T follicular helper cell (primary cell): ENCODE measurements around the gene OR4P4.

Experiments used
- DNase-seq: peaks from one replicate; pipeline ENCODE4 v3.0.0-alpha.2; 2020; ENCODE audit warnings: low read depth
- total RNA-seq, 2 experiments: gene quantifications; one replicate each; lab custom pipeline; 2026; lab: John Stamatoyannopoulos, UW

The OR4P4 gene
- total RNA-seq, result 0 reads per million in 2 experiments

DNA sequence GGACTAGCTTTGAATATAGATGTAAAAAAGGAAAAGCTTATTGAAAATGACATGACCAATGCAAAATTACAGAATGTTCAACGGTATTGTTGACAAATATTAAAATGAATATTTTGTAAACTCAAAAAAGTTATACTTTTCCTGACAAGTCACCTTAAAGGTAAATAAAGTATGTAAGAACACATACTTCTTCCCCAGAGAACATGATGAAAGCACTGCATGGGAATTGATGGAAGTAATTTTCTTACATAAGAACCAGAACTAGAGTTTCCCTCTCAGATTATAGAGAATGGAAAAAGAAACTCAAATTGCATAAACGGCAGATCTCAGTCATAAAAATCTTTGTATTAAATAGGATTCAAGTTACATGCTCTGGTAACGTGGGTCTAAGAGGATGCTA lies at the start of gene OR4P4:
Gene OR4P4 (plus strand): TSS at position 301 of the 400 bp plus-strand sequence.
- DNase-seq, result no peak

DNA sequence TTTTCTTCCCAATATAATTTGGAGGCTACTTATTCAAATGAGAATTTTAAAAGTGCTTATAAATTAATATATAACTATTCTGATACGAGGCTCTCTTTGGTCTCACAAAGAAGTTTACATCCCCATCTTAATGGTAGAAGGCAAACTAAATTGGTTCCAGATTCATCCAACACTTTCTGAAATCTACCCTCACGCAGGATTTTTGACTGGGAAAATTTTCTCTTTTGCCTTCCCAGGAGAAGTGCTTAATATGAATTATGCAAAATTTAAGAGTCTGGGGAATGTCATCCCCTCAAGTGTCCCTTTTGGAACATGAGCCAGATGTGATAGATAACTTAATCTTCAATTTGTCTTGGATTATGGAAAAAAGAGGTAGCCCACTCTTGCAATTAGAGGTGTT lies 27.4 kb upstream of the OR4P4 start, which contains the start of gene OR4C11:
Gene OR4C11 (minus strand): TSS at position 101 of the 400 bp plus-strand sequence. CDS start 3,272 bp downstream, outside the sequence.
- no peak for DNase-seq

DNA sequence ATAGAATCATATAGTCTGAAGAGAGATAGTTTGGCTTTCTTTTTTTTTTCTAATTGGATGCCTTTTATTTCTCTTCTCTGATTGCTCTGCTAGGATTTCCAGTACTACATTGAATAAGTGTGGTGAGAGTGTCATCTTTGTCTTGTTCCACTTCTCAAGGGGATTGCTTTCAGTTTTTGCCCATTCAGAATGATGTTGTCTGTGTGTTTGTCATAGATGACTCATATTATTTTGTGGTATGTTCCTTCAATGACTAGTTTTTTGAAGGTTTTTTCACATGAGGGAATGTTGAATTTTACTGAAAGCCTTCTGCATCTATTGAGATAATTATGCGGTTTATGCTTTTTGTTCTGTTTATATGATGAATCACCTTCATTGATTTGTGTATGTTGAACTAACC lies 10.4 kb upstream of the OR4P4 start:
- DNase-seq, result no peak

DNA sequence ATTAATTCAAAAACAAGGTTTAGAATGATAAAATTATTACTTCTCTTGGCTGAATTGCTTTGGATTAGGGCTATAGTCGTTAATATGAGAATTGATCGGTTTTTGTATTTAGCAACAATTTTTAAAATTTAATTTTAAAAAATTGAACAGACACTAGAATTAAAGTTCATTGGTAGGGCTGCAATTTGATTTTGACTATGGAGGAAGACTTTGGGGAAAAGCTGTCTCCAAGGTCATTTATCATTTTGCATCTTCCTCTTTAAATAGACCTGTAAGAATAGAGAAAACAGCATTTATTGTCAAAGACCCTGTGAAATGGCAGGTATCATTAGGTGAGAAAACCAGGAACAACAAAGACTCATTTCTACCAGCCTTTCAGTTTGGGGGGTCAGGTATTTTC lies 13.1 kb downstream of the OR4P4 start, which contains the start of gene OR4S2:
Gene OR4S2 (plus strand): TSS at position 301 of the 400 bp plus-strand sequence. CDS start 2,577 bp downstream, outside the sequence.
- DNase-seq, result no peak

DNA sequence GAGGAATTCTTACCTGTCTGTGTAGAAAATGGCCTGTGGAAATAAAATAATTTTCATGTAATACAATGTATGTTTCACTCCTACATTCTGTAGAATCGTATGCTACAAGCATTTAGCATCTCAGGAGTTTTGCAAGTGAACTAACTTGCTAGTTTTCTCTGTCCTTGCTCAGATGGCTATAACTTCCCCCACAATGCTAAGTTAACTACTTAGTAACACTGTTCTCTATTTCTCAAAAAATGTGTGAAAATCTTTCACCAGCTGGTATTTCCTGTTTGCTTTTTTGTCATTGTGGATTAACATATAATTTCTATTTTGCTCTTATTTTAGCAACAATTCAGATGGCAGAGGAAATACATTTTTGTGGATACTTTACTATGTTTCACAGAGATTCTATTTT lies 17.6 kb downstream of the OR4P4 start:
- DNase-seq, result no peak

DNA sequence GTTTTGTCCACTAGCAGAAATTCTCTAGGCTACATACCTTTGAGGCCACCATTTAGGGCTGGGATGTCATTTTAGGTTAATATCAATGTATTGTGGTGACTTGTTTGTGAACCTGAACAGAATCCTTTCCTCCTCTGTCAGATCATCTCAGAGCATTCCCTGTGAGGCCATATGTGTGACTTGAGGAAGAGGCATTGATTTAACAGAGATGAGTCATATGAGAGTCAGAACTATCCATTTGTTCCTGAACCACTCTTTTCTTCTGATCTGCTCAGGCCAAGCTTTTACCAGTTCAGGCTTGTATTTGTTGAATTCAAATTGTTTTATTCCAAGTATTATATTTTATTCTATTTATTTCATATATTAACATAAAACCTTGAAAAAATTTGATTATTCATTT lies 20.2 kb downstream of the OR4P4 start:
- no peak for DNase-seq

DNA sequence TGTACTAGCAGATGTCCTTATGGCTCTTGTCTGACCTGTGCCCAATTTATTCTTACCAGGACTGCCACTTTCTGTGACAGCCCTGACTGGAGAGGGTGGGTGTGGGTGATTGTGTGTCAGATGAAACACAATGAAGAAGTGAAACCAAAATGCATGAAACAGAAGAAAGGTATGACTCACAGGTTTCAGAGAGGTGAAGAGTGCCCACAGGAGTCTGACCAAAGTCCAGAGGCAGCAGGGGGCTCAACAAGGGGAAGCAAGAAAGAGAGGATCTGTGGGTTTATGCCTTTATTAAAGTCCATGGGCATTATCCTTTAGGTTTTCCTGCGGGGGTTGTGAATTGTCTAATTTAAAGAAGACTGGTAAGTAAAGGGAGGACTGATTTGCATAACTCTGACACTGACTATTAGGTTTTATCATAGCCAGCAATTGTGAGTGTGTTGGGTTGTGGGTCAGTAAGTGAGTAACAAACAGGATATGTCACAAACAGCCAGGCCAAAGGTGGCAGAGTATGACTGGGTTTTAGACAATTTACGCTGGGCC lies 23.2 kb downstream of the OR4P4 start:
- no peak for DNase-seq

DNA sequence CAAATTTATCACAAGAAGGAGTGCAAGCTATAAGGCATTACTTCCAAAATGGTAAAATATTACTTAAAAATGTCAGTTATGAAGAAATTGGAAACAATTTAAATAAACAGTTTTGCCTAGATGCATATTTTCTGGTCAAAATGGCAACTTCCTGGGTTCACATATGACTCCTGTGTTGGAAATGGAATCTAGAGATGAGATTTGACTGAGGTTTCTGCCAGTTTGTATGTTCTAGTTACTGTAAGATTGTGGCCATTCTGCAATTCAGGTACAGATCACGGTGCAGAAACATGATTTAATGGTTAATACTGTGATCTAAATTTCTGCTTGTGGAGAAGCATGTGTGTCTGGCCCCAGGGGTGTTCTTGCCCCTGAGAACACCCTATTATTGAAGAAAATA lies 23.7 kb downstream of the OR4P4 start:
- no peak for DNase-seq

DNA sequence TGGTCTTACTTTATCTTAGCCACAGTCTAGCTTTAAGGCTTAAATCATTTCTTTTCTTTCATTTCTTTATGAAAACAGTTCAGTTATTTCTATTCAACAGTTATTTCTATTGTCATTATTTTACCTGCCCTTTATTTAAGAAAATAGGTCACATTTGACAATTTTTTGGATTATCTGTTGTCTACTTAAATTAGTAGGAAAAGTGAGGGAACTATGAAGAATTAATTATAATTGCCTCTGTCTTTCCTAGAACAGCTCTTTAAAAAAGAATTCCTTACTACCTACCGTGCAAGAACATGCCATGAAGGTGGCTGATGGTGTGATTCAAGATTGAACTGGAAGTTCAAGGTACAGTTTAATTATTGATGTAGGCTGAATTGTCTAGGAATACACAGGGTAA lies 27.0 kb downstream of the OR4P4 start, which contains the start of gene OR4C6:
Gene OR4C6 (plus strand): TSS at position 301 of the 400 bp plus-strand sequence. CDS start 2,966 bp downstream, outside the sequence.
- DNase-seq, result no peak

DNA sequence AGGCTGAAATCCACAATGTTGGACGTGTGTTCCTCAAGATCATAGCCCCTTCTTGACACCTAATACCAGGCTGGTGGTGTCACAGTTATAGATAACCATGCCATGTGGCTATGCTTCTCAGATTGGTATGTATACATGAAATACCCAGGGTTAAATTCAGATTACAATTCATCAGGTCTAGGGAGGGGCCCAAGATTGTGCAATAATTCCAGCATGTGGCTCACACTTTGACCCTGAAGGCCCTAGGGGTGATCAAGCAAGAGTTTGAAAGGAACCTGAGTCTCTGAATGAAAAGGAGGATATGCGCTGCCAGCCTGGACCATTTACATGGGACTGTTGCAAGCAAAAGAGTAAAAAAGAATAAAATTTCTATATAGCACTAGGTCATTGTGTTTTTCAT lies 34.5 kb downstream of the OR4P4 start:
- DNase-seq, result no peak

DNA sequence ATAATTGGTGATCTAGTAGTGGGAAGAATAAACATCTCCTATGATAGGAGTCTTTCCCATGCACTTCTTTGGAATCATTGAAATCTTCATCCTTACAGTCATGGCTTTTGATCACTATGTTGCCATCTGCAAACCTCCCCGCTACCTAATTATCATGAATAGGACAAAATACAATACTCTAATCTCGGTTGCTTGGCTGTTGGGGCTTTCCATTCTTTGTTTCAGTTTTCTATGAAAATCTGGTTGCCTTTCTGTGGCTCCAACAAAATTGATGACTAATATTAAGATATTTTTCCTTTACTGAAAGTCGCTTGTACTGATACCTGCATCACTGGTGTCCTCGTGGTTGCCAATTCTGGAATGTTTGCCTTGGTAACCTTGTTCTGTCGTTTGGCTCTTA lies 38.9 kb downstream of the OR4P4 start:
- DNase-seq, result no peak
